Caco-2 (cell line): ENCODE results near the gene MTARC1. TPM values are rescaled to one million over a fixed set of nuclear protein-coding genes. Genes with fewer than 3 reads are reported as not detected.

Experiments used
- BruUV-seq: library from RNA; stranded (reverse); fragments of 400-500 nt; replicated peaks from 2 replicates; lab custom pipeline; 2021; lab: Mats Ljungman, UMichigan
- CTCF ChIA-PET: fragments of 300-600 bp; sonication (Branson Sonifier 250); formaldehyde crosslinking; loops from one replicate; lab custom pipeline; 2022; ENCODE audit warnings: antibody characterized with exemption; lab: Charles Lee
- POLR2A ChIA-PET: fragments of 300-600 bp; sonication (Branson Sonifier 250); formaldehyde crosslinking; loops from one replicate; lab custom pipeline; 2022; ENCODE audit warnings: antibody characterized with exemption; lab: Charles Lee
- DNase-seq, 2 experiments: peaks; one replicate each; pipeline versions ENCODE4 v3.0.0 to v3.0.0-alpha.2; 2020 to 2022
- H3K27me3 ChIP-seq: replicated peaks from 2 replicates; pipeline ENCODE4 v1.6.0; 2011; ENCODE audit warnings: low read length; ENCODE audit not compliant: control insufficient read depth, insufficient read depth
- H3K36me3 ChIP-seq: 2 replicates; pipeline ENCODE4 v1.5.1; 2011; ENCODE audit warnings: low read length; ENCODE audit not compliant: control insufficient read depth, insufficient read depth
- H3K4me1 ChIP-seq: fragments of 250-450 bp; sonication (Bioruptor Pico); 2 replicates; pipeline ENCODE4 v1.5.1; 2020; ENCODE audit warnings: mild to moderate bottlenecking
- H3K4me3 ChIP-seq: 2 replicates; pipeline ENCODE4 v1.5.1; 2011; ENCODE audit warnings: low read depth, mild to moderate bottlenecking, control low read depth, low read length
- H3K9me3 ChIP-seq: fragments of 250-450 bp; sonication (Bioruptor Pico); 2 replicates; pipeline ENCODE4 v1.5.1; 2020; ENCODE audit warnings: mild to moderate bottlenecking, moderate library complexity
- H3K27ac Mint-ChIP-seq: one replicate; pipeline ENCODE4 v1.8.0; 2022; ENCODE audit warnings: mixed read lengths; ENCODE audit not compliant: unreplicated experiment
- H3K27me3 Mint-ChIP-seq: one replicate; pipeline ENCODE4 v1.8.0; 2022; ENCODE audit warnings: mixed read lengths; ENCODE audit not compliant: insufficient read depth, unreplicated experiment
- H3K36me3 Mint-ChIP-seq: one replicate; pipeline ENCODE4 v1.8.0; 2022; ENCODE audit warnings: mild to moderate bottlenecking, mixed read lengths; ENCODE audit not compliant: insufficient read depth, unreplicated experiment
- H3K4me1 Mint-ChIP-seq: one replicate; pipeline ENCODE4 v1.8.0; 2022; ENCODE audit warnings: low read depth, mixed read lengths; ENCODE audit not compliant: unreplicated experiment
- H3K4me3 Mint-ChIP-seq: one replicate; pipeline ENCODE4 v1.8.0; 2022; ENCODE audit warnings: mild to moderate bottlenecking, moderate library complexity, mixed read lengths; ENCODE audit not compliant: unreplicated experiment
- H3K9me3 Mint-ChIP-seq: one replicate; pipeline ENCODE4 v1.8.0; 2022; ENCODE audit warnings: mixed read lengths; ENCODE audit not compliant: unreplicated experiment
- intact Hi-C: fragments of 100-400 bp; cut with micrococcal nuclease; formaldehyde crosslinking; loops from one replicate; pipeline ENCODE4 v1.10.0; 2022; ENCODE audit not compliant: unreplicated experiment
- total RNA-seq: library from RNA; stranded (reverse); gene quantifications from 2 replicates; pipeline ENCODE4 v1.2.3, GENCODE V29; 2022
- TF ChIP-seq, protein P1 (sequence below), 2 experiments: fragments of 200-600 bp in 1 of 2; IDR thresholded peaks; 1 replicate in 1 of 2; 2 replicates in 1 of 2; pipeline versions ENCODE4 v1.5.1 to v1.8.0; 2011 to 2022; ENCODE audit warnings: antibody characterized with exemption in 1 of 2, control low read depth in 1 of 2, inconsistent platforms in 1 of 2, low read depth in 1 of 2, low read length in 1 of 2, mild to moderate bottlenecking in 1 of 2, moderate library complexity in 1 of 2; ENCODE audit not compliant: insufficient read depth in 1 of 2, severe bottlenecking in 1 of 2, unreplicated experiment in 1 of 2

MTARC1 gene
- total RNA-seq, 1 experiment from 2014 or later = 88.7 TPM

DNA sequence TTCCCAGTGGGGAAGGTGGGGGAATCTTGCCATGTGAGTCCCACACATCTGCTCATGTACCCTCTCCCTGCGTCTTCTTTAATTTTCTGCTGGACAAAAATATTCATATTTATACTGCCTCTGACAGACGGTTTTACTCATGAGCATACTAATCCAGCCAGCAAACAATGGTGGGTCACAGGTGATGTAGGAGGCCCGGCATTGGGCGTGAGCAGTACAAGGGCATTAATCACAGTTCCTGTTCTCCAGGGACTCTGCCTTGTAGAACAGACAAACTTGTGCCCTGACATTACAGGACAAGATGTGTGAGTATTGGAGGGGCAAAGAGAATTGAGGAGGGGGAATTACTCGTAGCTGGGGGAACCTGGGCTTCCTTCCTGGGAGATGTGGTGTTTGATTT is 25.0 kb downstream of the MTARC1 start:
- Histone ChIP-seq H3K4me3 (no peak overlapping the region), H3K27me3 (no peaks in the 10 kb centered on the region), H3K4me1 (no peaks in the 10 kb centered on the region), H3K36me3 (peaks cover 3% of the 10 kb centered on the region), H3K9me3 (no peaks in the 10 kb centered on the region)
- intact Hi-C loops = loop anchor here (5.0 kb wide), 1 partner anchor 391 kb away; no protein-coding TSS in a partner anchor
- no peak for DNase-seq
- ChIA-PET CTCF (no interaction called here), POLR2A (no interaction called here)
- no peaks in the 10 kb centered on the region for H3K4me1 Mint-ChIP-seq
- TF ChIP-seq, protein P1, sequence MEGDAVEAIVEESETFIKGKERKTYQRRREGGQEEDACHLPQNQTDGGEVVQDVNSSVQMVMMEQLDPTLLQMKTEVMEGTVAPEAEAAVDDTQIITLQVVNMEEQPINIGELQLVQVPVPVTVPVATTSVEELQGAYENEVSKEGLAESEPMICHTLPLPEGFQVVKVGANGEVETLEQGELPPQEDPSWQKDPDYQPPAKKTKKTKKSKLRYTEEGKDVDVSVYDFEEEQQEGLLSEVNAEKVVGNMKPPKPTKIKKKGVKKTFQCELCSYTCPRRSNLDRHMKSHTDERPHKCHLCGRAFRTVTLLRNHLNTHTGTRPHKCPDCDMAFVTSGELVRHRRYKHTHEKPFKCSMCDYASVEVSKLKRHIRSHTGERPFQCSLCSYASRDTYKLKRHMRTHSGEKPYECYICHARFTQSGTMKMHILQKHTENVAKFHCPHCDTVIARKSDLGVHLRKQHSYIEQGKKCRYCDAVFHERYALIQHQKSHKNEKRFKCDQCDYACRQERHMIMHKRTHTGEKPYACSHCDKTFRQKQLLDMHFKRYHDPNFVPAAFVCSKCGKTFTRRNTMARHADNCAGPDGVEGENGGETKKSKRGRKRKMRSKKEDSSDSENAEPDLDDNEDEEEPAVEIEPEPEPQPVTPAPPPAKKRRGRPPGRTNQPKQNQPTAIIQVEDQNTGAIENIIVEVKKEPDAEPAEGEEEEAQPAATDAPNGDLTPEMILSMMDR (IDR thresholded peaks at IDR 0.05; ENCODE audit: insufficient read depth in 1 of 2, low read depth in 1 of 2, low read length in 1 of 2, severe bottlenecking in 1 of 2, unreplicated experiment in 1 of 2) = no peak
- BruUV-seq = no TSS peak
- H3K27me3 Mint-ChIP-seq = no peaks in the 10 kb centered on the region
- no peak overlapping the region for H3K4me3 Mint-ChIP-seq
- no peak overlapping the region for H3K27ac Mint-ChIP-seq
- H3K9me3 Mint-ChIP-seq = no peaks in the 10 kb centered on the region
- peaks cover 27% of the 10 kb centered on the region for H3K36me3 Mint-ChIP-seq

DNA sequence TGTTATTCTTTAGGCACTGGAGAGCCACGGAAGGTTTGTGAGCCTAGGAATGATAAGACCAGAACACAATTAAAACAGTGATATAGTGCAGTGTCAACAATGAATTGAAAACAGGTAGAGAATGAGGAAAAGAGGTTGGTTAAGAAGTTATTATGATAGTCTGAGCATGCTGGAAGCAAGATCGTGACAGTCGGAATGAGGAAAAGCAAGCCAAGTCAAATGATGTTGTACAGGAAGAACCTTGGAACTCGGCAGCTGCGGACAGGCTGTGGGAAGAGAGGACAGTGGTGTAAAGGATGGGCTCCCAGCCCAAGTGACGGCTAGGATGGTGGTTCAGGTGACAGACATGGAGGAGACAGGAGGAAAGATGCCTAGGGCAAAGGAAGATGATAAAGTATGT is 25.6 kb downstream of the MTARC1 start:
- no peak for DNase-seq
- H3K36me3 Mint-ChIP-seq = peaks cover 32% of the 10 kb centered on the region
- no peaks in the 10 kb centered on the region for H3K27me3 Mint-ChIP-seq
- H3K4me3 Mint-ChIP-seq = no peak overlapping the region
- H3K36me3 ChIP-seq = peaks cover 3% of the 10 kb centered on the region
- no peak overlapping the region for H3K27ac Mint-ChIP-seq
- H3K4me1 Mint-ChIP-seq = no peaks in the 10 kb centered on the region
- POLR2A ChIA-PET = no interaction called here
- BruUV-seq = no TSS peak
- intact Hi-C loops = loop anchor here (5.0 kb wide), 1 partner anchor 390 kb away; no protein-coding TSS in a partner anchor
- H3K9me3 ChIP-seq = no peaks in the 10 kb centered on the region
- H3K27me3 ChIP-seq = no peaks in the 10 kb centered on the region
- TF ChIP-seq, protein P1 (IDR thresholded peaks at IDR 0.05; ENCODE audit: insufficient read depth in 1 of 2, low read depth in 1 of 2, low read length in 1 of 2, severe bottlenecking in 1 of 2, unreplicated experiment in 1 of 2) = no peak
- CTCF ChIA-PET = interaction anchor here (1.0 kb wide), 1 partner anchor 452 kb away, joined by 3 read pairs; no protein-coding TSS in a partner anchor
- H3K4me3 ChIP-seq = no peak overlapping the region
- no peaks in the 10 kb centered on the region for H3K4me1 ChIP-seq
- H3K9me3 Mint-ChIP-seq = no peaks in the 10 kb centered on the region

DNA sequence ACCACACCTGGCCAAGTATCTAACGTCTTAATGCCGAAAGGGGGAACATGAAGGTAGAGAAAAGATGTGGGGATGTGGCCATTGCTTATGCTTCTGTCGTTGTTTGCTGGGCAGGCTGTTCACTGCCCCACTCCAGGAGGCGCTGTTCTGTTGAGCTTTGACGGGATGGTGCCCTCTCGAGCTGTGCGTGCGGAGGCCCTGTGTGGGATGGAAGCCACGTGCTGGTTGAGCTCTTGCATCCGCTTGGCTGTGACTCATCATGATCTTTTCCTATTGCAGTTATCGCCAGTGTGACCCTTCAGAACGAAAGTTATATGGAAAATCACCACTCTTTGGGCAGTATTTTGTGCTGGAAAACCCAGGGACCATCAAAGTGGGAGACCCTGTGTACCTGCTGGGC is 26.3 kb downstream of the MTARC1 start:
- TF ChIP-seq, protein P1 (IDR thresholded peaks at IDR 0.05; ENCODE audit: insufficient read depth in 1 of 2, low read depth in 1 of 2, low read length in 1 of 2, severe bottlenecking in 1 of 2, unreplicated experiment in 1 of 2) = no peak
- H3K9me3 ChIP-seq = no peaks in the 10 kb centered on the region
- peaks cover 35% of the 10 kb centered on the region for H3K36me3 Mint-ChIP-seq
- ChIA-PET CTCF (interaction anchor here (1.0 to 1.3 kb wide), 2 partner anchors 390 to 451 kb away, joined by 3 to 4 read pairs; no protein-coding TSS in a partner anchor), POLR2A (no interaction called here)
- H3K27me3 Mint-ChIP-seq = no peaks in the 10 kb centered on the region
- BruUV-seq = no TSS peak
- intact Hi-C loops = loop anchor here (5.0 kb wide), 1 partner anchor 389 kb away; no protein-coding TSS in a partner anchor
- H3K27me3 ChIP-seq = no peaks in the 10 kb centered on the region
- H3K4me1 ChIP-seq = no peaks in the 10 kb centered on the region
- H3K4me1 Mint-ChIP-seq = no peaks in the 10 kb centered on the region
- H3K4me3 ChIP-seq = no peak overlapping the region
- no peak overlapping the region for H3K4me3 Mint-ChIP-seq
- DNase-seq = no peak
- peaks cover 3% of the 10 kb centered on the region for H3K36me3 ChIP-seq
- no peaks in the 10 kb centered on the region for H3K9me3 Mint-ChIP-seq
- no peak overlapping the region for H3K27ac Mint-ChIP-seq
